Measurements from ENCODE around the gene ZNF253. TPM values are rescaled to one million over a fixed set of nuclear protein-coding genes. Genes with fewer than 3 reads are reported as not detected.

Gene ZNF253
- polyA plus RNA-seq, 3 donors: 0.45 to 1.5 (median 1.1) TPM

DNA sequence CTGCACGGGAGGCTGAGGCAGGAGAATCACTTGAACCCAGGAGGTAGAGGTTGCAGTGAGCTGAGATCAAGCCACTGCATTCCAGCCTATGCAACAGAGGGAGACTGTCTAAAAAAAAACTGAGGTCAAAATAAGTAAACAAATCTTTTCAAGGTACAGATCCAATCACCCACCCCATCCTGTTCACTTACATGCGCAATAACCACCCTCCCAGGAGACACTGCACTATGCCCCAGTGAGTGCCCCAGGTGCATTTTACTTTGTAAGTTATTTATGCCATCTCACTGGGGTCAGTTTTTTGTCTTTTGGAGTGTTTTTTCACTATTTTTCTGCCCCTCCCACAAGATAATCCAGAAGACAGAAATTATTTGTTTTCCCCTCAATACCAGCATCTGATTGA, 6.9 kb upstream of the ZNF253 start:
- Histone ChIP-seq H2AFZ (ENCODE audit: insufficient read depth, low read depth, low read length, poor library complexity, severe bottlenecking) (no peak overlapping the region), H3K27ac (ENCODE audit: low read depth in 1 of 2, low read length in 2 of 2) (no peak overlapping the region), H3K4me3 (replicated peaks in 1 of 3; ENCODE audit: low read depth in 2 of 3, low read length in 3 of 3) (no peak overlapping the region), H4K20me1 (ENCODE audit: insufficient read depth, low read length) (no peaks in the 10 kb centered on the region), H3K27me3 (ENCODE audit: control insufficient read depth in 2 of 2, insufficient read depth in 2 of 2, low read length in 2 of 2) (no peaks in the 10 kb centered on the region), H3K4me2 (replicated peaks; ENCODE audit: extremely low read depth, low read length, poor library complexity, severe bottlenecking) (no peak overlapping the region), H3K36me3 (replicated peaks in 1 of 2; ENCODE audit: control insufficient read depth in 1 of 2, insufficient read depth in 2 of 2, low read length in 2 of 2) (no peaks in the 10 kb centered on the region), H3K9me3 (replicated peaks in 1 of 2; ENCODE audit: control insufficient read depth in 1 of 2, insufficient read depth in 1 of 2, low read length in 2 of 2) (peaks cover 65 to 86% of the 10 kb centered on the region in 2 donors), H3K9ac (ENCODE audit: insufficient read depth, low read length, poor library complexity, severe bottlenecking) (no peak overlapping the region), H3K79me2 (ENCODE audit: insufficient read depth, low read length) (no peaks in the 10 kb centered on the region), H3K4me1 (ENCODE audit: control insufficient read depth in 1 of 2, insufficient read depth in 2 of 2, low read length in 2 of 2) (no peaks in the 10 kb centered on the region)
- H3K27me3 Mint-ChIP-seq (ENCODE audit: low read depth in 3 of 3): peaks cover 7 to 10% (median 10%) of the 10 kb centered on the region in 3 donors
- no peak overlapping the region for H3K27ac Mint-ChIP-seq
- H3K9me3 Mint-ChIP-seq: peaks cover 35 to 83% (median 74%) of the 10 kb centered on the region in 7 donors
- no peak overlapping the region for H3K4me3 Mint-ChIP-seq
- TF ChIP-seq, protein P1, sequence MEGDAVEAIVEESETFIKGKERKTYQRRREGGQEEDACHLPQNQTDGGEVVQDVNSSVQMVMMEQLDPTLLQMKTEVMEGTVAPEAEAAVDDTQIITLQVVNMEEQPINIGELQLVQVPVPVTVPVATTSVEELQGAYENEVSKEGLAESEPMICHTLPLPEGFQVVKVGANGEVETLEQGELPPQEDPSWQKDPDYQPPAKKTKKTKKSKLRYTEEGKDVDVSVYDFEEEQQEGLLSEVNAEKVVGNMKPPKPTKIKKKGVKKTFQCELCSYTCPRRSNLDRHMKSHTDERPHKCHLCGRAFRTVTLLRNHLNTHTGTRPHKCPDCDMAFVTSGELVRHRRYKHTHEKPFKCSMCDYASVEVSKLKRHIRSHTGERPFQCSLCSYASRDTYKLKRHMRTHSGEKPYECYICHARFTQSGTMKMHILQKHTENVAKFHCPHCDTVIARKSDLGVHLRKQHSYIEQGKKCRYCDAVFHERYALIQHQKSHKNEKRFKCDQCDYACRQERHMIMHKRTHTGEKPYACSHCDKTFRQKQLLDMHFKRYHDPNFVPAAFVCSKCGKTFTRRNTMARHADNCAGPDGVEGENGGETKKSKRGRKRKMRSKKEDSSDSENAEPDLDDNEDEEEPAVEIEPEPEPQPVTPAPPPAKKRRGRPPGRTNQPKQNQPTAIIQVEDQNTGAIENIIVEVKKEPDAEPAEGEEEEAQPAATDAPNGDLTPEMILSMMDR (IDR thresholded peaks at IDR 0.05): no peak
- intact Hi-C loops (cut with micrococcal nuclease): no loop called here
- DNase-seq: no peak
- WGBS (ENCODE audit: insufficient coverage): no CpG with 5 or more reads among the region's 2 CpGs
- peaks cover 9% of the 10 kb centered on the region for H3K4me1 Mint-ChIP-seq
- no peaks in the 10 kb centered on the region for H3K36me3 Mint-ChIP-seq

DNA sequence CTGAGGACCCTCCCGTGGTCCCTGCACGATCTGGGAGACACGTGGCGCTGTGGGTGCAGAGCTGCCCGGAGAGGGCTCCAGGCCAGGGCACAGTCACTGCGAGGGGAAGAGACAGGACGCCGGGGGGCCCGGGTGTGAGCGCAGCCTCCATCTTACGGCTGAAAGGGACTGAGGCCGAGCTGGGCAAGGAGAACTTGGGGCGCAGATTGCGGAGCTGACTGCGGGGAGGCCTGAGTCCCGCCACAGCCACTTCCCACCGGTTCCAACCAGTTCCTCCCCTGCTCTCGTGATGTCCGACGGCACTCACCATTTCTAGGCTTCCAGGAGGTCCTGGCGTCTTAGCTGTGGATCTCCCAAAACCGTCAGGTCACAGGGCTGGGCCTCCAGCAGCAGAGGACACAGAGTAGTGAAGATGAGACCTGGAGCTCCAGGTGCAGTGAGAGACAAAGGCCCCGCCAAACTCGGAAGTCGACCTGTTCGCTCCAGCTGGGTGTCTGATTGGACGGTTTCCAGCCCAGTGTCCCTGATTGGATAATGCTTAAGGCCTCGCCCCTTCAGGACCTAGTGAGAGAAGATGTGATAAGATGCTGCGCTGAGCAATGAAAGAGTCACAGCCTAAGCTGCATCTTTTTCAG, 4.8 kb upstream of the ZNF253 start:
- Histone ChIP-seq H3K4me2 (replicated peaks; ENCODE audit: extremely low read depth, low read length, poor library complexity, severe bottlenecking) (peak overlapping the region; percentile 24), H4K20me1 (ENCODE audit: insufficient read depth, low read length) (no peaks in the 10 kb centered on the region), H3K79me2 (ENCODE audit: insufficient read depth, low read length) (no peaks in the 10 kb centered on the region), H2AFZ (ENCODE audit: insufficient read depth, low read depth, low read length, poor library complexity, severe bottlenecking) (peak overlapping the region; percentile 71), H3K9ac (ENCODE audit: insufficient read depth, low read length, poor library complexity, severe bottlenecking) (no peak overlapping the region), H3K4me3 (replicated peaks in 1 of 3; ENCODE audit: low read depth in 2 of 3, low read length in 3 of 3) (peak overlapping the region in 1 of 3 experiments; percentile 30), H3K27me3 (ENCODE audit: control insufficient read depth in 2 of 2, insufficient read depth in 2 of 2, low read length in 2 of 2) (no peaks in the 10 kb centered on the region), H3K27ac (ENCODE audit: low read depth in 1 of 2, low read length in 2 of 2) (no peak overlapping the region), H3K36me3 (replicated peaks in 1 of 2; ENCODE audit: control insufficient read depth in 1 of 2, insufficient read depth in 2 of 2, low read length in 2 of 2) (no peaks in the 10 kb centered on the region), H3K4me1 (ENCODE audit: control insufficient read depth in 1 of 2, insufficient read depth in 2 of 2, low read length in 2 of 2) (no peaks in the 10 kb centered on the region), H3K9me3 (replicated peaks in 1 of 2; ENCODE audit: control insufficient read depth in 1 of 2, insufficient read depth in 1 of 2, low read length in 2 of 2) (peaks cover 67 to 75% of the 10 kb centered on the region in 2 donors)
- 12% methylated on average over 29 of the region's 29 CpGs for WGBS (ENCODE audit: insufficient coverage)
- H3K4me3 Mint-ChIP-seq: peak overlapping the region; percentile 48 to 71
- H3K9me3 Mint-ChIP-seq: peaks cover 39 to 88% (median 83%) of the 10 kb centered on the region in 7 donors
- no peak for DNase-seq
- TF ChIP-seq, protein P1 (IDR thresholded peaks at IDR 0.05): no peak
- H3K36me3 Mint-ChIP-seq: no peaks in the 10 kb centered on the region
- H3K27ac Mint-ChIP-seq: peak overlapping the region in 1 of 7 donors; percentile 42
- peaks cover 16% of the 10 kb centered on the region for H3K4me1 Mint-ChIP-seq
- H3K27me3 Mint-ChIP-seq (ENCODE audit: low read depth in 3 of 3): peaks cover 7 to 10% (median 10%) of the 10 kb centered on the region in 3 donors
- intact Hi-C loops (cut with micrococcal nuclease): no loop called here
